CD1c-positive myeloid dendritic cell (primary cell): ENCODE measurements around the gene RERG.
"Not testable (repeated sequence)": the region's sequence is repeated elsewhere in the genome, so short reads cannot be mapped to it uniquely, and the experiment has no call there.

Source experiments
- DNase-seq: peaks from one replicate; pipeline ENCODE4 v3.0.0-alpha.2; 2016; ENCODE audit errors: extremely low spot score

The RERG gene

GRCh38 chr12:15143467-15143866, 77.8 kb downstream of the RERG start:
- no peak for DNase-seq

- no peak for DNase-seq
Observed at GRCh38 chr12:15142711-15143110, 78.5 kb downstream of the RERG start.

- DNase-seq: no peak
Observed at GRCh38 chr12:15131431-15131830, 89.8 kb downstream of the RERG start.

- DNase-seq: no peak
Observed at GRCh38 chr12:15130541-15130940, 90.7 kb downstream of the RERG start.

GRCh38 chr12:15123401-15123800, 97.8 kb downstream of the RERG start:
- no peak for DNase-seq

- DNase-seq: no peak
Observed at GRCh38 chr12:15122344-15122743, 98.9 kb downstream of the RERG start.

- DNase-seq: no peak
Observed at GRCh38 chr12:15118955-15119354, 102.3 kb downstream of the RERG start.

- no peak for DNase-seq
Observed at GRCh38 chr12:15116983-15117382, 104.2 kb downstream of the RERG start.

GRCh38 chr12:15116086-15116485, 105.1 kb downstream of the RERG start:
- no peak for DNase-seq

GRCh38 chr12:15115434-15115833, 105.8 kb downstream of the RERG start:
- DNase-seq: no peak

- DNase-seq: no peak
Observed at GRCh38 chr12:15114501-15114900, 106.7 kb downstream of the RERG start.

GRCh38 chr12:15092826-15093225, 128.4 kb downstream of the RERG start:
- DNase-seq: no peak

- no peak for DNase-seq
Observed at GRCh38 chr12:15090441-15090840, 130.8 kb downstream of the RERG start.

GRCh38 chr12:15088105-15088504, 133.1 kb downstream of the RERG start:
- no peak for DNase-seq

GRCh38 chr12:15077751-15078150, 143.5 kb downstream of the RERG start:
- DNase-seq: not testable (repeated sequence)

- no peak for DNase-seq
Observed at GRCh38 chr12:15074351-15074750, 146.9 kb downstream of the RERG start.

GRCh38 chr12:15059123-15059522, 162.1 kb downstream of the RERG start:
- DNase-seq: no peak
